ENCODE results near the gene POU5F2.

- no peak for TF ChIP-seq CTCF (IDR thresholded peaks at IDR 0.05)
- TF ChIP-seq POLR2A (IDR thresholded peaks at IDR 0.05), result no peak
These were observed 48.0 kb upstream of the POU5F2 start for GRCh38 chr5:93789173-93790067.
